ENCODE measurements around the gene MIPOL1.

Gene MIPOL1

GRCh38 chr14:37569729-37570128 lies 372.0 kb downstream of the MIPOL1 start:
- DNase-seq (ENCODE audit: low read depth), result no peak
- TF ChIP-seq, protein P1, sequence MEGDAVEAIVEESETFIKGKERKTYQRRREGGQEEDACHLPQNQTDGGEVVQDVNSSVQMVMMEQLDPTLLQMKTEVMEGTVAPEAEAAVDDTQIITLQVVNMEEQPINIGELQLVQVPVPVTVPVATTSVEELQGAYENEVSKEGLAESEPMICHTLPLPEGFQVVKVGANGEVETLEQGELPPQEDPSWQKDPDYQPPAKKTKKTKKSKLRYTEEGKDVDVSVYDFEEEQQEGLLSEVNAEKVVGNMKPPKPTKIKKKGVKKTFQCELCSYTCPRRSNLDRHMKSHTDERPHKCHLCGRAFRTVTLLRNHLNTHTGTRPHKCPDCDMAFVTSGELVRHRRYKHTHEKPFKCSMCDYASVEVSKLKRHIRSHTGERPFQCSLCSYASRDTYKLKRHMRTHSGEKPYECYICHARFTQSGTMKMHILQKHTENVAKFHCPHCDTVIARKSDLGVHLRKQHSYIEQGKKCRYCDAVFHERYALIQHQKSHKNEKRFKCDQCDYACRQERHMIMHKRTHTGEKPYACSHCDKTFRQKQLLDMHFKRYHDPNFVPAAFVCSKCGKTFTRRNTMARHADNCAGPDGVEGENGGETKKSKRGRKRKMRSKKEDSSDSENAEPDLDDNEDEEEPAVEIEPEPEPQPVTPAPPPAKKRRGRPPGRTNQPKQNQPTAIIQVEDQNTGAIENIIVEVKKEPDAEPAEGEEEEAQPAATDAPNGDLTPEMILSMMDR (IDR thresholded peaks at IDR 0.05; ENCODE audit: insufficient read depth, low read depth, low read length, missing control alignments), result no peak
- no peak overlapping the region for H3K4me3 ChIP-seq (ENCODE audit: low read length)

GRCh38 chr14:37571391-37571790 lies 373.7 kb downstream of the MIPOL1 start:
- H3K4me3 ChIP-seq (ENCODE audit: low read length), result no peak overlapping the region
- TF ChIP-seq, protein P1 (IDR thresholded peaks at IDR 0.05; ENCODE audit: insufficient read depth, low read depth, low read length, missing control alignments), result no peak
- DNase-seq (ENCODE audit: low read depth), result no peak

GRCh38 chr14:37573356-37573755 lies 375.6 kb downstream of the MIPOL1 start:
- H3K4me3 ChIP-seq (ENCODE audit: low read length), result no peak overlapping the region
- no peak for DNase-seq (ENCODE audit: low read depth)
- TF ChIP-seq, protein P1 (IDR thresholded peaks at IDR 0.05; ENCODE audit: insufficient read depth, low read depth, low read length, missing control alignments), result no peak

GRCh38 chr14:37579274-37579673 lies 381.5 kb downstream of the MIPOL1 start:
- TF ChIP-seq, protein P1 (IDR thresholded peaks at IDR 0.05; ENCODE audit: insufficient read depth, low read depth, low read length, missing control alignments), result no peak
- DNase-seq (ENCODE audit: low read depth), result no peak
- no peak overlapping the region for H3K4me3 ChIP-seq (ENCODE audit: low read length)

- no peak overlapping the region for H3K4me3 ChIP-seq (ENCODE audit: low read length)
- TF ChIP-seq, protein P1 (IDR thresholded peaks at IDR 0.05; ENCODE audit: insufficient read depth, low read depth, low read length, missing control alignments), result no peak
- DNase-seq (ENCODE audit: low read depth), result peak; percentile 87
Observed at GRCh38 chr14:37580146-37580545, 382.4 kb downstream of the MIPOL1 start.

DNA sequence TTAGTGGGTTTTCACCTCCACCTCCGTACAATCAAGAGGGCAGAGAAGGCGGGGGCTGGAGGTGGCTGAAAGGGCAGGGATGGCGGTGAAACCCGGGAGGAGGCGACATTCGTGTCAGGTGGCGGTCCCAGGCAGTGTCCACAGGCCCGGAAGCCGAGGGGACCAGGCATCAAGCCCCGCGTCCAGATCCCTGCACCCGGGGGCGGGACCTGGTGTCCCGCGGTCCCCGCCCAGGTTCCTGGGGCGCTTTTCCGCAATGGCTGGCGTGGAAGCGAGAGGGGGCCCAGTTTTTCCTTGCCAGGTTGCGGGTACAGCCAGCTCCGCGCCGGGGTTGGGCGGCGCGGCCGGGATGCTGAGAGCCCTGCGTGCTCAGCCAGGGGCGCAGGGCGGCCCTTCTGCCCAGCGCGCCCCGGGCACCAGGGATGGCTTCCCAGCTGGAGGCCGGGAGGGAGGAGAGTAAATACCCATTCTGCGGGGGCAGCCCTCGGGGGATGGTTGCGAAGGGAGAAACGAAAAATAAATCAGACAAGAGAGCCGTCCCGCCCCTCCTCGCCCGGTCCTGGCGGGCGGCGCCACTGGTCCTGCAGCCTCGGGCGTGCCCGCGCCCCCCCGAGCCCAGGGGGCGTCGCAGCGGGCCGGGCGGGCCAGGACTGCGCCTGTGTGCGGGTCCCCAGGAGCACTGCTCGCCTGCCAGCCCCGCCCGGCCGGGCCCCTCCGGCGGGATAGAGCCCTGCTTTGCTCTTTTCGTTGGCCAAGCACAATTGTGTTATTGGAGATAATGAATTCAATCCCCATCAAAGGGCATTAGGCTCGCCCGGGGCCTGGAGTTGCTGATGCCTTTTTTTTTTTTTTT lies 385.8 kb downstream of the MIPOL1 start:
- peak; percentile 16 for DNase-seq (ENCODE audit: low read depth)
- peak overlapping the region; percentile 29 for H3K4me3 ChIP-seq (ENCODE audit: low read length)
- TF ChIP-seq, protein P1 (IDR thresholded peaks at IDR 0.05; ENCODE audit: insufficient read depth, low read depth, low read length, missing control alignments), result no peak
